ENCODE results near the gene RND3.

Gene RND3

GRCh38 chr2:150465703-150466569, 21.5 kb downstream of the RND3 start:
- TF ChIP-seq CTCF (IDR thresholded peaks at IDR 0.05): no peak

GRCh38 chr2:150464986-150465385, 22.5 kb downstream of the RND3 start:
- TF ChIP-seq CTCF (IDR thresholded peaks at IDR 0.05): no peak

- TF ChIP-seq CTCF (IDR thresholded peaks at IDR 0.05): no peak
Observed at GRCh38 chr2:150464270-150464669, 23.2 kb downstream of the RND3 start.

- no peak for TF ChIP-seq CTCF (IDR thresholded peaks at IDR 0.05)
Observed at GRCh38 chr2:150462770-150463169, 24.7 kb downstream of the RND3 start.

- no peak for TF ChIP-seq CTCF (IDR thresholded peaks at IDR 0.05)
Observed at GRCh38 chr2:150459281-150459680, 28.2 kb downstream of the RND3 start.

GRCh38 chr2:150450765-150451164, 36.7 kb downstream of the RND3 start:
- no peak for TF ChIP-seq CTCF (IDR thresholded peaks at IDR 0.05)

- TF ChIP-seq CTCF (IDR thresholded peaks at IDR 0.05): no peak
Observed at GRCh38 chr2:150449856-150450255, 37.6 kb downstream of the RND3 start.
